ENCODE data around the gene ACVR1.

The ACVR1 gene

GRCh38 chr2:157853211-157853610 lies 22.9 kb downstream of the ACVR1 start:
- Histone ChIP-seq H3K4me3 (ENCODE audit: low read depth, low read length) (no peak overlapping the region), H3K36me3 (no peaks in the 10 kb centered on the region), H3K27ac (no peak overlapping the region), H3K27me3 (ENCODE audit: insufficient read depth, low read depth, severe bottlenecking) (no peaks in the 10 kb centered on the region), H3K9me3 (ENCODE audit: severe bottlenecking) (no peaks in the 10 kb centered on the region)
- TF ChIP-seq CTCF (IDR thresholded peaks at IDR 0.05; ENCODE audit: low read depth, low read length) = no peak
- no peak for DNase-seq

- DNase-seq = no peak
- no peak overlapping the region for H3K27ac ChIP-seq
- no peak overlapping the region for H3K4me3 ChIP-seq (ENCODE audit: low read depth, low read length)
- no peaks in the 10 kb centered on the region; the same call in 1 of the 2 replicates for H3K36me3 ChIP-seq
- no peak for TF ChIP-seq CTCF (IDR thresholded peaks at IDR 0.05; ENCODE audit: low read depth, low read length)
- no peaks in the 10 kb centered on the region for H3K27me3 ChIP-seq (ENCODE audit: insufficient read depth, low read depth, severe bottlenecking)
- H3K9me3 ChIP-seq (ENCODE audit: severe bottlenecking) = no peaks in the 10 kb centered on the region
Observed at GRCh38 chr2:157849591-157849990, 26.5 kb downstream of the ACVR1 start.

GRCh38 chr2:157848213-157848612 lies 27.9 kb downstream of the ACVR1 start:
- no peak overlapping the region for H3K27ac ChIP-seq
- no peaks in the 10 kb centered on the region for H3K27me3 ChIP-seq (ENCODE audit: insufficient read depth, low read depth, severe bottlenecking)
- TF ChIP-seq CTCF (IDR thresholded peaks at IDR 0.05; ENCODE audit: low read depth, low read length) = no peak
- DNase-seq = no peak
- no peak overlapping the region for H3K4me3 ChIP-seq (ENCODE audit: low read depth, low read length)
- H3K36me3 ChIP-seq = no peaks in the 10 kb centered on the region; the same call in 1 of the 2 replicates
- no peaks in the 10 kb centered on the region for H3K9me3 ChIP-seq (ENCODE audit: severe bottlenecking)

- H3K27me3 ChIP-seq (ENCODE audit: insufficient read depth, low read depth, severe bottlenecking) = no peaks in the 10 kb centered on the region
- no peak for DNase-seq
- TF ChIP-seq CTCF (IDR thresholded peaks at IDR 0.05; ENCODE audit: low read depth, low read length) = no peak
- no peaks in the 10 kb centered on the region for H3K9me3 ChIP-seq (ENCODE audit: severe bottlenecking)
- H3K36me3 ChIP-seq = no peaks in the 10 kb centered on the region; the same call in 1 of the 2 replicates
- no peak overlapping the region for H3K4me3 ChIP-seq (ENCODE audit: low read depth, low read length)
- no peak overlapping the region for H3K27ac ChIP-seq
Observed at GRCh38 chr2:157845081-157845480, 31.0 kb downstream of the ACVR1 start.

- H3K36me3 ChIP-seq = no peaks in the 10 kb centered on the region; the same call in 1 of the 2 replicates
- DNase-seq = no peak
- H3K4me3 ChIP-seq (ENCODE audit: low read depth, low read length) = no peak overlapping the region
- no peaks in the 10 kb centered on the region for H3K27me3 ChIP-seq (ENCODE audit: insufficient read depth, low read depth, severe bottlenecking)
- TF ChIP-seq CTCF (IDR thresholded peaks at IDR 0.05; ENCODE audit: low read depth, low read length) = no peak
- H3K9me3 ChIP-seq (ENCODE audit: severe bottlenecking) = no peaks in the 10 kb centered on the region
- no peak overlapping the region for H3K27ac ChIP-seq
Observed at GRCh38 chr2:157843935-157844334, 32.2 kb downstream of the ACVR1 start.

GRCh38 chr2:157843081-157843480 lies 33.0 kb downstream of the ACVR1 start:
- no peaks in the 10 kb centered on the region for H3K27me3 ChIP-seq (ENCODE audit: insufficient read depth, low read depth, severe bottlenecking)
- DNase-seq = no peak
- H3K9me3 ChIP-seq (ENCODE audit: severe bottlenecking) = no peaks in the 10 kb centered on the region
- H3K27ac ChIP-seq = no peak overlapping the region
- no peak for TF ChIP-seq CTCF (IDR thresholded peaks at IDR 0.05; ENCODE audit: low read depth, low read length)
- no peaks in the 10 kb centered on the region; the same call in 1 of the 2 replicates for H3K36me3 ChIP-seq
- H3K4me3 ChIP-seq (ENCODE audit: low read depth, low read length) = no peak overlapping the region
